K562 (cell line): ENCODE data around the gene NEK1. TPM values are rescaled to one million over a fixed set of nuclear protein-coding genes. Genes with fewer than 3 reads are reported as not detected.

ENCODE experiments used
- CBX5 ChIP-seq: IDR thresholded peaks from 2 replicates; pipeline ENCODE4 v1.6.1; 2014; ENCODE audit warnings: low read depth, borderline replicate concordance
- CTBP1 ChIP-seq: fragments of 450-650 bp; IDR thresholded peaks from 2 replicates; pipeline ENCODE4 v1.6.1; 2016; ENCODE audit warnings: borderline replicate concordance
- DDX20 ChIP-seq: fragments of 450-650 bp; IDR thresholded peaks from 2 replicates; pipeline ENCODE4 v1.6.1; 2016; ENCODE audit warnings: missing genetic modification characterization, low read depth, mild to moderate bottlenecking, missing compliant biosample characterization, moderate library complexity
- E2F3 ChIP-seq: fragments of 250-450 bp; sonication (Bioruptor Pico); IDR thresholded peaks from 2 replicates; pipeline ENCODE4 v1.4.0; 2020; ENCODE audit warnings: mild to moderate bottlenecking
- FOXK1 ChIP-seq: sonication (generic); formaldehyde crosslinking; IDR thresholded peaks from 2 replicates; pipeline ENCODE4 v1.8.0; 2022; ENCODE audit warnings: missing genetic modification reagents, mild to moderate bottlenecking, borderline replicate concordance
- HMG20B ChIP-seq: fragments of 250-450 bp; sonication (Bioruptor Pico); IDR thresholded peaks from 2 replicates; pipeline ENCODE4 v1.5.0; 2021; ENCODE audit warnings: mild to moderate bottlenecking
- JUNB ChIP-seq: fragments of 450-650 bp; formaldehyde crosslinking; conservative IDR thresholded peaks from 2 replicates; pipeline ENCODE4 v1.4.0; 2020; ENCODE audit warnings: mild to moderate bottlenecking
- KHSRP ChIP-seq: fragments of 450-650 bp; IDR thresholded peaks from 2 replicates; pipeline ENCODE4 v1.6.1; 2017
- NFE2L1 ChIP-seq: fragments of 450-650 bp; IDR thresholded peaks from 2 replicates; pipeline ENCODE4 v1.6.1; 2016; ENCODE audit warnings: missing genetic modification characterization, low read depth, mild to moderate bottlenecking, missing compliant biosample characterization, moderate library complexity, borderline replicate concordance
- NONO ChIP-seq, 2 experiments: fragments of 200-400 bp in 1 of 2; fragments of 450-650 bp in 1 of 2; formaldehyde crosslinking in 1 of 2; IDR thresholded peaks; 2 replicates each; pipeline ENCODE4 v1.6.1; 2017; ENCODE audit warnings: low read depth in 2 of 2, mild to moderate bottlenecking in 2 of 2, moderate library complexity in 2 of 2, low read length in 1 of 2
- PHB2 ChIP-seq: fragments of 450-650 bp; IDR thresholded peaks from 2 replicates; pipeline ENCODE4 v1.6.1; 2017; ENCODE audit warnings: low read depth
- PTBP1 ChIP-seq: fragments of 200-400 bp; formaldehyde crosslinking; IDR thresholded peaks from 2 replicates; pipeline ENCODE4 v1.6.1; 2017; ENCODE audit warnings: low read depth, low read length
- TCF7L2 ChIP-seq: fragments of 150-350 bp; IDR thresholded peaks from 2 replicates; pipeline ENCODE4 v1.6.1; 2016; ENCODE audit warnings: low read depth, mild to moderate bottlenecking, low read length, moderate library complexity
- ZNF175 ChIP-seq: fragments of 200-800 bp; sonication (Bioruptor generic); IDR thresholded peaks from 2 replicates; pipeline ENCODE4 v1.6.1; 2016; ENCODE audit warnings: low read depth, mild to moderate bottlenecking, missing genetic modification characterization, missing compliant biosample characterization
- ZNF586 ChIP-seq: fragments of 450-650 bp; formaldehyde crosslinking; conservative IDR thresholded peaks from 2 replicates; pipeline ENCODE4 v1.4.0; 2020; ENCODE audit warnings: mild to moderate bottlenecking, moderate library complexity
- polyA plus RNA-seq, 8 experiments: library from polyadenylated mRNA; depleted of rRNA in 4 of 8; stranded (reverse) in 5 of 8; unstranded in 3 of 8; fragments of >200 nt; fragmentation: Nextera tagmentation in 2 of 8; fragmentation: Illumina TruSeq in 1 of 8; extraction: Ambion mirVana in 2 of 8; extraction: Trizol in 1 of 8; gene quantifications; 2 replicates each; pipeline versions ENCODE4 v1.2.1 to v1.2.3, GENCODE V29; 2011 to 2014; ENCODE audit warnings: inconsistent platforms in 1 of 8, missing spikeins in 1 of 8
- total RNA-seq, 7 experiments: library from RNA; depleted of rRNA in 6 of 7; stranded (reverse); fragments of >200 nt in 6 of 7; fragmentation: Illumina TruSeq in 2 of 7; extraction: Trizol in 2 of 7; gene quantifications; 2 replicates each; pipeline versions ENCODE4 v1.2.1 to v1.2.3, GENCODE V29; 2011 to 2021; ENCODE audit warnings: low replicate concordance in 1 of 7
- TF ChIP-seq, protein P1 (sequence below): fragments of 450-650 bp; IDR thresholded peaks from one replicate; pipeline ENCODE4 v1.6.1; 2018; ENCODE audit warnings: mild to moderate bottlenecking, moderate library complexity; ENCODE audit not compliant: partially characterized antibody
- TF ChIP-seq, protein P2 (sequence below): fragments of 450-650 bp; formaldehyde crosslinking; IDR thresholded peaks from 2 replicates; pipeline ENCODE4 v1.4.0; 2022; ENCODE audit warnings: missing genetic modification characterization
- TF ChIP-seq, protein P3 (sequence below): fragments of 250-450 bp; sonication (Bioruptor Pico); IDR thresholded peaks from 2 replicates; pipeline ENCODE4 v1.8.0; 2022; ENCODE audit warnings: inconsistent platforms
- TF ChIP-seq, protein P4 (sequence below): sonication (generic); formaldehyde crosslinking; IDR thresholded peaks from 2 replicates; pipeline ENCODE4 v1.8.1; 2023; ENCODE audit warnings: mild to moderate bottlenecking, missing genetic modification reagents, moderate library complexity
- TF ChIP-seq, protein P5 (sequence below): sonication (generic); formaldehyde crosslinking; IDR thresholded peaks from 2 replicates; pipeline ENCODE4 v1.8.1; 2023; ENCODE audit warnings: mild to moderate bottlenecking, missing genetic modification reagents

NEK1 gene
- total and polyA plus RNA-seq, 9 of the 15 experiments (the other 6 are each of a cell fraction or from before 2014, with no cell fraction given): 6.2 to 15.7 (median 10.3) TPM

DNA sequence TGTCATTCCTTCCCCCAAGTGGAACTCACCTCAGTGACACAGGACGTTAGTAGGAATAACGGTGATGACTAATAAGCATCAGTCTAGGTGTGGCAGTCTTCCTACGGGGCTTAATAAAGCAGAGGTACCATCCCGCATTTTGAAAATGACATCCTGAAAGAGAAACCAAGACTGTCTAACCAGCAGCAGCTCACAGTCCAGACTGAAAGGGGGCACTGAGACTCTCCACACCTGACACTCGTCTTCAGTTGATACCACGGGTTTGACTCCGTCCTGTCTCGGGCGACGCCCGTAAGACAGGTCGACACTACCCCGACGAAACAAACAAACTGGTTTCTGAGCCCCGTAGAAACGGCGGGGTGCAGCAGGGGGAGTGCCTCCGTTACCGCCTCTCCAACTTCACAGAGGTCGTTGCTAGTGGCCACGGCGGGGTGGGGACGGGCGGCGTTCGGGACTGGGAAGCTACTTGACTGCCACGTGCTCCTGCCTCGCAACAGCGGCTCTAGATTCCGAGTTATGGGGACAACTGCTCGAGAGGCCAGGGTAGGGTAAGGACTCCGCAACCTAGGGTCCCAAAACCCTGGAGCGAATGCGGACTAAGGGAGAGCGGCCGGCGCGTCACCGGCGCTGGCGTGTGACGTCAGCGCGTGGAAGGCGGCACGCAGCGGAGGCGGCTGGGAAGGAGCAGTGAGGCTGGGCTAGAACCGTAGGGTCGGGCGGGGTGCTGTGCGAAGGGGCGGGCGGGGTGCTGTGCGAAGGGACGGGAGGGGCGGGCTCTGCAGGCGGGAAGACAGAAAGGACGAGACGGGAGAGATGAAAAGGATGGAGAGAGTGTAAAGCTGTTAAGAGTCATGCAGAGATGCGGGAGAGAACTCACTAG, at the start of gene NEK1 (continued):
- TF ChIP-seq DDX20 (tag): no peak
- TF ChIP-seq, protein P1, sequence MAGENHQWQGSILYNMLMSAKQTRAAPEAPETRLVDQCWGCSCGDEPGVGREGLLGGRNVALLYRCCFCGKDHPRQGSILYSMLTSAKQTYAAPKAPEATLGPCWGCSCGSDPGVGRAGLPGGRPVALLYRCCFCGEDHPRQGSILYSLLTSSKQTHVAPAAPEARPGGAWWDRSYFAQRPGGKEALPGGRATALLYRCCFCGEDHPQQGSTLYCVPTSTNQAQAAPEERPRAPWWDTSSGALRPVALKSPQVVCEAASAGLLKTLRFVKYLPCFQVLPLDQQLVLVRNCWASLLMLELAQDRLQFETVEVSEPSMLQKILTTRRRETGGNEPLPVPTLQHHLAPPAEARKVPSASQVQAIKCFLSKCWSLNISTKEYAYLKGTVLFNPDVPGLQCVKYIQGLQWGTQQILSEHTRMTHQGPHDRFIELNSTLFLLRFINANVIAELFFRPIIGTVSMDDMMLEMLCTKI: no peak
- no peak for TF ChIP-seq JUNB (CRISPR knock-in tag)
- TF ChIP-seq CTBP1: 0 out of 2 replicates have a peak, but pooled peaks have one; percentile 75
- TF ChIP-seq PTBP1: no peak
- TF ChIP-seq CBX5: no peak
- TF ChIP-seq PHB2: no peak
- TF ChIP-seq, protein P2, sequence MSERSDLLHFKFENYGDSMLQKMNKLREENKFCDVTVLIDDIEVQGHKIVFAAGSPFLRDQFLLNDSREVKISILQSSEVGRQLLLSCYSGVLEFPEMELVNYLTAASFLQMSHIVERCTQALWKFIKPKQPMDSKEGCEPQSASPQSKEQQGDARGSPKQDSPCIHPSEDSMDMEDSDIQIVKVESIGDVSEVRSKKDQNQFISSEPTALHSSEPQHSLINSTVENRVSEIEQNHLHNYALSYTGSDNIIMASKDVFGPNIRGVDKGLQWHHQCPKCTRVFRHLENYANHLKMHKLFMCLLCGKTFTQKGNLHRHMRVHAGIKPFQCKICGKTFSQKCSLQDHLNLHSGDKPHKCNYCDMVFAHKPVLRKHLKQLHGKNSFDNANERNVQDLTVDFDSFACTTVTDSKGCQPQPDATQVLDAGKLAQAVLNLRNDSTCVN (CRISPR knock-in tag): no peak
- TF ChIP-seq HMG20B (CRISPR knock-in tag): no peak
- no peak for TF ChIP-seq NFE2L1 (tag)
- TF ChIP-seq ZNF586 (CRISPR knock-in tag): no peak
- TF ChIP-seq ZNF175 (CRISPR knock-in tag): no peak
- TF ChIP-seq NONO (IDR thresholded peaks at IDR 0.05; ENCODE audit: low read depth in 2 of 2, low read length in 1 of 2): no peak
- TF ChIP-seq E2F3 (CRISPR knock-in tag): 0 out of 2 replicates have a peak, but pooled peaks have one; percentile 43
- peak; percentile 85 for TF ChIP-seq KHSRP
- no peak for TF ChIP-seq TCF7L2
- TF ChIP-seq, protein P3, sequence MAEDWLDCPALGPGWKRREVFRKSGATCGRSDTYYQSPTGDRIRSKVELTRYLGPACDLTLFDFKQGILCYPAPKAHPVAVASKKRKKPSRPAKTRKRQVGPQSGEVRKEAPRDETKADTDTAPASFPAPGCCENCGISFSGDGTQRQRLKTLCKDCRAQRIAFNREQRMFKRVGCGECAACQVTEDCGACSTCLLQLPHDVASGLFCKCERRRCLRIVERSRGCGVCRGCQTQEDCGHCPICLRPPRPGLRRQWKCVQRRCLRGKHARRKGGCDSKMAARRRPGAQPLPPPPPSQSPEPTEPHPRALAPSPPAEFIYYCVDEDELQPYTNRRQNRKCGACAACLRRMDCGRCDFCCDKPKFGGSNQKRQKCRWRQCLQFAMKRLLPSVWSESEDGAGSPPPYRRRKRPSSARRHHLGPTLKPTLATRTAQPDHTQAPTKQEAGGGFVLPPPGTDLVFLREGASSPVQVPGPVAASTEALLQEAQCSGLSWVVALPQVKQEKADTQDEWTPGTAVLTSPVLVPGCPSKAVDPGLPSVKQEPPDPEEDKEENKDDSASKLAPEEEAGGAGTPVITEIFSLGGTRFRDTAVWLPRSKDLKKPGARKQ (CRISPR knock-in tag): no peak
- TF ChIP-seq, protein P4, sequence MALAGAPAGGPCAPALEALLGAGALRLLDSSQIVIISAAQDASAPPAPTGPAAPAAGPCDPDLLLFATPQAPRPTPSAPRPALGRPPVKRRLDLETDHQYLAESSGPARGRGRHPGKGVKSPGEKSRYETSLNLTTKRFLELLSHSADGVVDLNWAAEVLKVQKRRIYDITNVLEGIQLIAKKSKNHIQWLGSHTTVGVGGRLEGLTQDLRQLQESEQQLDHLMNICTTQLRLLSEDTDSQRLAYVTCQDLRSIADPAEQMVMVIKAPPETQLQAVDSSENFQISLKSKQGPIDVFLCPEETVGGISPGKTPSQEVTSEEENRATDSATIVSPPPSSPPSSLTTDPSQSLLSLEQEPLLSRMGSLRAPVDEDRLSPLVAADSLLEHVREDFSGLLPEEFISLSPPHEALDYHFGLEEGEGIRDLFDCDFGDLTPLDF (CRISPR knock-in tag): no peak
- TF ChIP-seq, protein P5, sequence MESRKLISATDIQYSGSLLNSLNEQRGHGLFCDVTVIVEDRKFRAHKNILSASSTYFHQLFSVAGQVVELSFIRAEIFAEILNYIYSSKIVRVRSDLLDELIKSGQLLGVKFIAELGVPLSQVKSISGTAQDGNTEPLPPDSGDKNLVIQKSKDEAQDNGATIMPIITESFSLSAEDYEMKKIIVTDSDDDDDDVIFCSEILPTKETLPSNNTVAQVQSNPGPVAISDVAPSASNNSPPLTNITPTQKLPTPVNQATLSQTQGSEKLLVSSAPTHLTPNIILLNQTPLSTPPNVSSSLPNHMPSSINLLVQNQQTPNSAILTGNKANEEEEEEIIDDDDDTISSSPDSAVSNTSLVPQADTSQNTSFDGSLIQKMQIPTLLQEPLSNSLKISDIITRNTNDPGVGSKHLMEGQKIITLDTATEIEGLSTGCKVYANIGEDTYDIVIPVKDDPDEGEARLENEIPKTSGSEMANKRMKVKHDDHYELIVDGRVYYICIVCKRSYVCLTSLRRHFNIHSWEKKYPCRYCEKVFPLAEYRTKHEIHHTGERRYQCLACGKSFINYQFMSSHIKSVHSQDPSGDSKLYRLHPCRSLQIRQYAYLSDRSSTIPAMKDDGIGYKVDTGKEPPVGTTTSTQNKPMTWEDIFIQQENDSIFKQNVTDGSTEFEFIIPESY (CRISPR knock-in tag): peak; percentile 57
- peak; percentile 94 for TF ChIP-seq FOXK1
